ENCODE results near the gene RABGAP1L.

DNA sequence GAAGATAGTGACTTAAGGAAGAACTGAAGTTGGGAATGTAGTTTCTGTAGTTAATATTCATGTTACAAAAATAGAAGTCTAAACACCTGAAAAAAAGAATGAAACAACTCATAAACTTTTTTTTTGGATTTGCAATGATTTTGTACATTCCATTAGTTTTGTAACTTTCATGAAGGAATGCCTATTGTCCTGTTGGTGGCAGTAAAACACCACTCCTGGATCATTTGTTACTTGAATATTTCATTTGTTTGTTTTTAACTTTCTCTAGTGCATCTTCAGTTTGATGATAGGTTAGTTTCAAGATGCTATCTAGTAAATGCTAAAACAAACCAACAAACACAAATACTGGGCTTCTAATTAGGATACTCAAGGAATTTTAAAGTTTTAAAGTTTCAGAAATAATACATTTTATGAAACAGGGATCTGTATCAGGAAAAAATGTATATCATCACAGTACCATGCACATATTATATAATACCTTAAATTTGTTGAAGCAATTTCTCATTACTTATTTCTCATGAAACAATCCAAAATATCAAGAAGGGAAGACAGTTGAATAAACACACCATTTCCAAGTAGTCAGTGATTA, 610.7 kb downstream of the RABGAP1L start:
- TF ChIP-seq EGR1 (IDR thresholded peaks at IDR 0.05; ENCODE audit: borderline replicate concordance in 1 of 2, low read depth in 2 of 2, low read length in 2 of 2) (no peak), MXI1 (IDR thresholded peaks at IDR 0.05; ENCODE audit: low read depth, low read length) (no peak), TCF7 (IDR thresholded peaks at IDR 0.05; ENCODE audit: borderline replicate concordance) (no peak), NFYB (IDR thresholded peaks at IDR 0.05; ENCODE audit: insufficient read depth, low read depth, low read length) (no peak)
- TF ChIP-seq, protein P1, sequence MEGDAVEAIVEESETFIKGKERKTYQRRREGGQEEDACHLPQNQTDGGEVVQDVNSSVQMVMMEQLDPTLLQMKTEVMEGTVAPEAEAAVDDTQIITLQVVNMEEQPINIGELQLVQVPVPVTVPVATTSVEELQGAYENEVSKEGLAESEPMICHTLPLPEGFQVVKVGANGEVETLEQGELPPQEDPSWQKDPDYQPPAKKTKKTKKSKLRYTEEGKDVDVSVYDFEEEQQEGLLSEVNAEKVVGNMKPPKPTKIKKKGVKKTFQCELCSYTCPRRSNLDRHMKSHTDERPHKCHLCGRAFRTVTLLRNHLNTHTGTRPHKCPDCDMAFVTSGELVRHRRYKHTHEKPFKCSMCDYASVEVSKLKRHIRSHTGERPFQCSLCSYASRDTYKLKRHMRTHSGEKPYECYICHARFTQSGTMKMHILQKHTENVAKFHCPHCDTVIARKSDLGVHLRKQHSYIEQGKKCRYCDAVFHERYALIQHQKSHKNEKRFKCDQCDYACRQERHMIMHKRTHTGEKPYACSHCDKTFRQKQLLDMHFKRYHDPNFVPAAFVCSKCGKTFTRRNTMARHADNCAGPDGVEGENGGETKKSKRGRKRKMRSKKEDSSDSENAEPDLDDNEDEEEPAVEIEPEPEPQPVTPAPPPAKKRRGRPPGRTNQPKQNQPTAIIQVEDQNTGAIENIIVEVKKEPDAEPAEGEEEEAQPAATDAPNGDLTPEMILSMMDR (IDR thresholded peaks at IDR 0.05 in 2 of 3, conservative IDR thresholded peaks at IDR 0.05 in 1 of 3; ENCODE audit: control insufficient read depth in 2 of 3, extremely low read depth in 1 of 3, insufficient read depth in 1 of 3, low read depth in 3 of 3, low read length in 3 of 3): peak; percentile 54 to 80 (median 61)
- TF ChIP-seq, protein P2, sequence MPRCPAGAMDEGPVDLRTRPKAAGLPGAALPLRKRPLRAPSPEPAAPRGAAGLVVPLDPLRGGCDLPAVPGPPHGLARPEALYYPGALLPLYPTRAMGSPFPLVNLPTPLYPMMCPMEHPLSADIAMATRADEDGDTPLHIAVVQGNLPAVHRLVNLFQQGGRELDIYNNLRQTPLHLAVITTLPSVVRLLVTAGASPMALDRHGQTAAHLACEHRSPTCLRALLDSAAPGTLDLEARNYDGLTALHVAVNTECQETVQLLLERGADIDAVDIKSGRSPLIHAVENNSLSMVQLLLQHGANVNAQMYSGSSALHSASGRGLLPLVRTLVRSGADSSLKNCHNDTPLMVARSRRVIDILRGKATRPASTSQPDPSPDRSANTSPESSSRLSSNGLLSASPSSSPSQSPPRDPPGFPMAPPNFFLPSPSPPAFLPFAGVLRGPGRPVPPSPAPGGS (IDR thresholded peaks at IDR 0.05; ENCODE audit: borderline replicate concordance, insufficient read depth, low read depth, low read length, poor library complexity, severe bottlenecking): no peak

All from GM12878 (cell line).